DND-41 (cell line): ENCODE data around the gene KLHL20.

Source experiments
- CTCF ChIP-seq: IDR thresholded peaks from 2 replicates; pipeline ENCODE4 v1.5.1; 2012; ENCODE audit warnings: borderline replicate concordance, low read length, moderate library complexity, mild to moderate bottlenecking; ENCODE audit not compliant: poor library complexity, severe bottlenecking; ENCODE audit errors: extremely low read depth
- EZH2 ChIP-seq: IDR thresholded peaks from 3 replicates; pipeline ENCODE4 v1.6.1; 2012; ENCODE audit warnings: borderline replicate concordance, low read depth, mild to moderate bottlenecking, moderate library complexity, low read length, inconsistent platforms; ENCODE audit not compliant: severe bottlenecking

- TF ChIP-seq EZH2 (no peak), CTCF (no peak)
These were observed 56.8 kb downstream of the KLHL20 start for GRCh38 chr1:173771560-173771959.
